Prostate gland (tissue), 2 donors: ENCODE data around the gene COPE.

Source experiments
- POLR2A ChIP-seq: fragments of 450-650 bp; IDR thresholded peaks from one replicate; pipeline ENCODE4 v1.6.1; 2016; ENCODE audit warnings: antibody characterized with exemption, mild to moderate bottlenecking
- POLR2AphosphoS5 ChIP-seq: sonication (generic); formaldehyde crosslinking; IDR thresholded peaks from one replicate; pipeline ENCODE4 v1.6.1; 2017; ENCODE audit warnings: antibody characterized with exemption
- TF ChIP-seq, protein P1 (sequence below), 4 experiments: fragments of 200-600 bp in 2 of 4; fragments of 450-650 bp in 2 of 4; sonication (generic) in 2 of 4; IDR thresholded peaks; 1 replicate in 3 of 4; 2 replicates in 1 of 4; pipeline ENCODE4 v1.5.1; 2016 to 2019; ENCODE audit warnings: antibody characterized with exemption in 4 of 4, mild to moderate bottlenecking in 2 of 4, moderate library complexity in 2 of 4

DNA sequence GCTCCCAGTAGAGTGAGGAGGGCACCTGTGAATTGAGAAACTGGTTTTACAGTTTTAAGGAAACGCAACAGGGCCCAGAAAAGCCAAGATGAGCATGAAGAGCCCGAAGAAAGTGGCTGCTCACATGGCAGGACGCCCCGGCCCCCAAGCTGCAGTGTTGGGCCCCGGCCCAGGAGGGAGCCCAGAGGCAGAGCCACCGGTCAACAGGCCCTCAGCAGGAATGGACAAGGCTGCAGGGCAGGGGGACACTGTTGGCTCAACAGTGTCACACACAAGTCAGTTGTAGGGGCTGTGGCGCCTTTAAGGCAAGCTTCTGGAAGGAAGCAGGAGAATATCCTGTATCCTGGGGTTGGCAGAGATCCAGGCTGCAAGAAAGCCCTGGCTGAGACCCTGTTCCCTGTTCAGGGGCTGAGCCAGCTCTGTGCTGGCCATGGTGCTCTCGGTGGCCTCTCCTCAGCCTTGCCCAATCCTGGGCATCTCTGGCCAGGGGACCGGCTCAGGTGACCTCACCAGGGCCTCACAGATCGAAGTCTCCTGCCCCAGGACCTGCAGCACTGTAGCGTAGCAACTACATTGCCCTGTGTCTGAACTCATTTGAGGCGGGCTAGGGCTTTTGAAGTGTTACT is 59.4 kb downstream of the COPE start:
- TF ChIP-seq POLR2AphosphoS5, result peak; percentile 4
- no peak for TF ChIP-seq POLR2A
- TF ChIP-seq, protein P1, sequence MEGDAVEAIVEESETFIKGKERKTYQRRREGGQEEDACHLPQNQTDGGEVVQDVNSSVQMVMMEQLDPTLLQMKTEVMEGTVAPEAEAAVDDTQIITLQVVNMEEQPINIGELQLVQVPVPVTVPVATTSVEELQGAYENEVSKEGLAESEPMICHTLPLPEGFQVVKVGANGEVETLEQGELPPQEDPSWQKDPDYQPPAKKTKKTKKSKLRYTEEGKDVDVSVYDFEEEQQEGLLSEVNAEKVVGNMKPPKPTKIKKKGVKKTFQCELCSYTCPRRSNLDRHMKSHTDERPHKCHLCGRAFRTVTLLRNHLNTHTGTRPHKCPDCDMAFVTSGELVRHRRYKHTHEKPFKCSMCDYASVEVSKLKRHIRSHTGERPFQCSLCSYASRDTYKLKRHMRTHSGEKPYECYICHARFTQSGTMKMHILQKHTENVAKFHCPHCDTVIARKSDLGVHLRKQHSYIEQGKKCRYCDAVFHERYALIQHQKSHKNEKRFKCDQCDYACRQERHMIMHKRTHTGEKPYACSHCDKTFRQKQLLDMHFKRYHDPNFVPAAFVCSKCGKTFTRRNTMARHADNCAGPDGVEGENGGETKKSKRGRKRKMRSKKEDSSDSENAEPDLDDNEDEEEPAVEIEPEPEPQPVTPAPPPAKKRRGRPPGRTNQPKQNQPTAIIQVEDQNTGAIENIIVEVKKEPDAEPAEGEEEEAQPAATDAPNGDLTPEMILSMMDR (IDR thresholded peaks at IDR 0.05), result no peak
